GM23338 (cell line): ENCODE data around the gene COL25A1. TPM values are rescaled to one million over a fixed set of nuclear protein-coding genes. Genes with fewer than 3 reads are reported as not detected.

Source experiments
- ATAC-seq: fragments of 200-7000 bp; cut with Tn5 transposase; 3 replicates; pipeline ENCODE4 v1.9.1; 2020
- DNase-seq: peaks from one replicate; pipeline ENCODE4 v3.0.0-alpha.2; 2015; ENCODE audit warnings: low spot score
- H2AFZ ChIP-seq: fragments of 200-600 bp; sonication (generic); 2 replicates; pipeline ENCODE4 v1.8.0; 2016; ENCODE audit warnings: antibody characterized with exemption, mild to moderate bottlenecking, moderate library complexity
- H3F3A ChIP-seq: fragments of 200-600 bp; sonication (generic); replicated peaks from 2 replicates; pipeline ENCODE4 v1.8.0; 2017; ENCODE audit warnings: antibody characterized with exemption, mixed run types, low read depth
- H3K27ac ChIP-seq: fragments of 200-600 bp; sonication (generic); 2 replicates; pipeline ENCODE4 v1.6.1; 2016; ENCODE audit warnings: low read depth
- H3K27me3 ChIP-seq: fragments of 200-600 bp; sonication (generic); 2 replicates; pipeline ENCODE4 v1.8.0; 2016; ENCODE audit warnings: mild to moderate bottlenecking, mixed run types, moderate library complexity; ENCODE audit not compliant: insufficient read depth
- H3K36me3 ChIP-seq: fragments of 200-600 bp; sonication (generic); 2 replicates; pipeline ENCODE4 v1.8.0; 2016; ENCODE audit warnings: mild to moderate bottlenecking; ENCODE audit not compliant: insufficient read depth
- H3K4me1 ChIP-seq: fragments of 200-600 bp; sonication (generic); 2 replicates; pipeline ENCODE4 v1.8.0; 2016; ENCODE audit warnings: mild to moderate bottlenecking, moderate library complexity; ENCODE audit not compliant: insufficient read depth
- H3K4me2 ChIP-seq: fragments of 200-600 bp; sonication (generic); 2 replicates; pipeline ENCODE4 v1.7.1; 2017; ENCODE audit warnings: mixed run types
- H3K4me3 ChIP-seq: fragments of 200-600 bp; sonication (generic); 2 replicates; pipeline ENCODE4 v1.6.1; 2016; ENCODE audit warnings: mixed run types
- H3K79me2 ChIP-seq: fragments of 200-600 bp; sonication (generic); replicated peaks from 2 replicates; pipeline ENCODE4 v1.8.0; 2017; ENCODE audit warnings: mild to moderate bottlenecking; ENCODE audit not compliant: insufficient read depth
- H3K9me2 ChIP-seq: fragments of 200-600 bp; sonication (generic); 2 replicates; pipeline ENCODE4 v1.8.0; 2017; ENCODE audit not compliant: insufficient read depth
- H4K20me1 ChIP-seq: fragments of 200-600 bp; sonication (generic); replicated peaks from 2 replicates; pipeline ENCODE4 v1.8.0; 2017; ENCODE audit warnings: mild to moderate bottlenecking; ENCODE audit not compliant: insufficient read depth
- H3K27ac Mint-ChIP-seq: 2 replicates; pipeline ENCODE4 v1.8.0; 2020; ENCODE audit warnings: inconsistent platforms, mild to moderate bottlenecking, moderate library complexity, mixed read lengths
- H3K27me3 Mint-ChIP-seq: 3 replicates; pipeline ENCODE4 v1.8.0; 2022; ENCODE audit warnings: low read depth, mild to moderate bottlenecking, moderate library complexity, mixed read lengths, inconsistent platforms; ENCODE audit not compliant: insufficient read depth, poor library complexity
- H3K36me3 Mint-ChIP-seq: 3 replicates; pipeline ENCODE4 v1.8.0; 2021; ENCODE audit warnings: low read depth, mild to moderate bottlenecking, inconsistent platforms, moderate library complexity, mixed read lengths
- H3K4me1 Mint-ChIP-seq: 3 replicates; pipeline ENCODE4 v1.8.0; 2020; ENCODE audit warnings: mild to moderate bottlenecking, inconsistent platforms, mixed read lengths
- H3K4me3 Mint-ChIP-seq: 3 replicates; pipeline ENCODE4 v1.8.0; 2021; ENCODE audit warnings: moderate library complexity, mild to moderate bottlenecking, inconsistent platforms, mixed read lengths
- H3K9me3 Mint-ChIP-seq: 3 replicates; pipeline ENCODE4 v1.8.0; 2020; ENCODE audit warnings: moderate library complexity, mild to moderate bottlenecking, inconsistent platforms, mixed read lengths
- CREB1 ChIP-seq: fragments of 250-450 bp; sonication (Bioruptor Pico); IDR thresholded peaks from 2 replicates; pipeline ENCODE4 v1.5.0; 2020; ENCODE audit warnings: low read depth, mild to moderate bottlenecking, moderate library complexity
- CTCF ChIP-seq, 2 experiments: fragments of 200-600 bp in 1 of 2; sonication (generic) in 1 of 2; conservative IDR thresholded peaks; 2 replicates each; pipeline versions ENCODE4 v1.5.1 to v1.6.1; 2016 to 2017; ENCODE audit warnings: antibody characterized with exemption in 2 of 2, low read depth in 2 of 2, mild to moderate bottlenecking in 2 of 2, moderate library complexity in 1 of 2
- ETS1 ChIP-seq: IDR thresholded peaks from 2 replicates; pipeline ENCODE4 v1.6.1; 2016; ENCODE audit warnings: antibody characterized with exemption
- EZH2 ChIP-seq: fragments of 200-600 bp; sonication (generic); IDR thresholded peaks from one replicate; pipeline ENCODE4 v1.8.0; 2017; ENCODE audit warnings: antibody characterized with exemption, mild to moderate bottlenecking, low read depth; ENCODE audit not compliant: unreplicated experiment
- EZH2phosphoT487 ChIP-seq: fragments of 200-600 bp; sonication (generic); IDR thresholded peaks from one replicate; pipeline ENCODE4 v1.8.1; 2018; ENCODE audit warnings: antibody characterized with exemption; ENCODE audit not compliant: unreplicated experiment
- JUNB ChIP-seq: IDR thresholded peaks from one replicate; pipeline ENCODE4 v1.6.1; 2016; ENCODE audit warnings: antibody characterized with exemption; ENCODE audit not compliant: unreplicated experiment
- NANOG ChIP-seq: IDR thresholded peaks from 2 replicates; pipeline ENCODE4 v1.6.1; 2016; ENCODE audit warnings: antibody characterized with exemption, borderline replicate concordance
- POLR2AphosphoS5 ChIP-seq: IDR thresholded peaks from 2 replicates; pipeline ENCODE4 v1.6.1; 2016; ENCODE audit warnings: antibody characterized with exemption, low read depth
- REST ChIP-seq: IDR thresholded peaks from one replicate; pipeline ENCODE4 v1.6.1; 2018; ENCODE audit warnings: antibody characterized with exemption; ENCODE audit not compliant: unreplicated experiment
- STAT1 ChIP-seq: IDR thresholded peaks from one replicate; pipeline ENCODE4 v1.6.1; 2016; ENCODE audit warnings: antibody characterized with exemption; ENCODE audit not compliant: unreplicated experiment
- ZNF114 ChIP-seq: fragments of 250-450 bp; sonication (Bioruptor Pico); IDR thresholded peaks from 2 replicates; pipeline ENCODE4 v1.5.0; 2020; ENCODE audit warnings: mild to moderate bottlenecking, moderate library complexity
- ZNF331 ChIP-seq: fragments of 250-450 bp; sonication (Bioruptor Pico); IDR thresholded peaks from 2 replicates; pipeline ENCODE4 v1.5.0; 2020; ENCODE audit warnings: low read depth, mild to moderate bottlenecking, moderate library complexity
- ZNF462 ChIP-seq: fragments of 250-450 bp; sonication (Bioruptor Pico); IDR thresholded peaks from 2 replicates; pipeline ENCODE4 v1.5.0; 2020; ENCODE audit warnings: mild to moderate bottlenecking, moderate library complexity
- polyA plus RNA-seq: library from polyadenylated mRNA; unstranded; fragments of >200 nt; fragmentation: Nextera tagmentation; extraction: Ambion mirVana; gene quantifications from 2 replicates; pipeline ENCODE4 v1.2.1, GENCODE V29; 2016
- total RNA-seq: library from RNA; depleted of rRNA; stranded (reverse); fragments of >200 nt; shearing (Covaris generic); gene quantifications from 2 replicates; pipeline ENCODE4 v1.2.3, GENCODE V29; 2014

The COL25A1 gene
- total and polyA plus RNA-seq, 2 experiments from 2014 or later = 3.9 to 5.6 TPM

- H3K4me2 ChIP-seq = no peak overlapping the region
- no peaks in the 10 kb centered on the region for H3K27me3 ChIP-seq
- H4K20me1 ChIP-seq = no peaks in the 10 kb centered on the region
- H3K27ac ChIP-seq = no peak overlapping the region
- Mint-ChIP-seq H3K36me3 (peaks cover 18% of the 10 kb centered on the region; the same call in 2 of the 3 replicates), H3K9me3 (peaks cover 26% of the 10 kb centered on the region; the same call in 2 of the 3 replicates), H3K4me1 (no peaks in the 10 kb centered on the region), H3K27ac (no peak overlapping the region), H3K4me3 (no peak overlapping the region), H3K27me3 (no peaks in the 10 kb centered on the region)
- DNase-seq = no peak
- no peak overlapping the region for H3K4me3 ChIP-seq
- H2AFZ ChIP-seq = no peak overlapping the region
- H3K36me3 ChIP-seq = peaks cover 8% of the 10 kb centered on the region; the same call in 1 of the 2 replicates
- no peak for ATAC-seq
- TF ChIP-seq REST (no peak), ETS1 (no peak), POLR2AphosphoS5 (no peak), CREB1 (CRISPR knock-in tag) (no peak), JUNB (no peak), CTCF (conservative IDR thresholded peaks at IDR 0.05; ENCODE audit: low read depth in 2 of 2) (no peak), ZNF462 (no peak), EZH2 (no peak), STAT1 (no peak), NANOG (no peak), ZNF114 (no peak), ZNF331 (CRISPR knock-in tag) (no peak), EZH2phosphoT487 (no peak)
- H3K79me2 ChIP-seq = no peaks in the 10 kb centered on the region
- H3F3A ChIP-seq = no peaks in the 10 kb centered on the region
- 0 out of 2 replicates have a peak, but pooled peaks cover 5% of the 10 kb centered on the region for H3K9me2 ChIP-seq
- H3K4me1 ChIP-seq = no peaks in the 10 kb centered on the region
Observed at GRCh38 chr4:109077505-109077904, 225.0 kb downstream of the COL25A1 start.
